ENCODE results near the gene NR1H4.

NR1H4 gene

GRCh38 chr12:100573292-100574186 is 99.9 kb downstream of the NR1H4 start, which contains the start of gene GAS2L3:
TSS of gene GAS2L3 (plus strand) at chr12:100573684. CDS start at chr12:100594905, 21,221 bp downstream.
- peak; percentile 93 to 95 for DNase-seq

GRCh38 chr12:100574187-100575074 is 100.8 kb downstream of the NR1H4 start:
- peak; percentile 42 to 48 for DNase-seq

- peak; percentile 92 to 96 for DNase-seq
These were observed 102.8 kb downstream of the NR1H4 start for GRCh38 chr12:100576331-100577036.

- no peak for DNase-seq
These were observed 105.3 kb downstream of the NR1H4 start for GRCh38 chr12:100578923-100579322.

- peak; percentile 27 to 43 for DNase-seq
These were observed 106.2 kb downstream of the NR1H4 start for GRCh38 chr12:100579844-100580243.

GRCh38 chr12:100584256-100584655 is 110.6 kb downstream of the NR1H4 start:
- DNase-seq, result no peak

GRCh38 chr12:100591979-100592378 is 118.3 kb downstream of the NR1H4 start:
- DNase-seq, result no peak

- DNase-seq, result no peak
These were observed 119.8 kb downstream of the NR1H4 start for GRCh38 chr12:100593490-100593889.

GRCh38 chr12:100601626-100602025 is 128.0 kb downstream of the NR1H4 start:
- DNase-seq, result no peak

- DNase-seq, result peak; percentile 53 to 55
These were observed 129.3 kb downstream of the NR1H4 start for GRCh38 chr12:100602997-100603396.

GRCh38 chr12:100608776-100609175 is 135.1 kb downstream of the NR1H4 start:
- DNase-seq, result peak; percentile 40 to 56

- DNase-seq, result peak; percentile 13 to 38
These were observed 137.2 kb downstream of the NR1H4 start for GRCh38 chr12:100610666-100611430.

GRCh38 chr12:100612606-100613005 is 138.9 kb downstream of the NR1H4 start:
- DNase-seq, result no peak
